Stomach (tissue), 4 donors: ENCODE data around the gene LRSAM1.

Experiments used
- CTCF ChIP-seq, 7 experiments: fragments of 450-650 bp in 4 of 7; fragments of 200-600 bp in 3 of 7; sonication (generic) in 3 of 7; IDR thresholded peaks; one replicate each; pipeline ENCODE4 v1.5.1; 2016 to 2019; ENCODE audit warnings: antibody characterized with exemption in 7 of 7, control low read depth in 2 of 7, mild to moderate bottlenecking in 1 of 7
- EP300 ChIP-seq: sonication (generic); formaldehyde crosslinking; IDR thresholded peaks from one replicate; pipeline ENCODE4 v1.6.1; 2017; ENCODE audit warnings: antibody characterized with exemption
- POLR2A ChIP-seq, 4 donors: fragments of 450-650 bp; IDR thresholded peaks; one replicate each; pipeline ENCODE4 v1.6.1; 2016; ENCODE audit warnings: antibody characterized with exemption in 4 of 4, control low read depth in 2 of 4, mild to moderate bottlenecking in 1 of 4, moderate library complexity in 1 of 4

- TF ChIP-seq CTCF (IDR thresholded peaks at IDR 0.05), result no peak
- TF ChIP-seq EP300, result no peak
- no peak for TF ChIP-seq POLR2A (IDR thresholded peaks at IDR 0.05)
Observed at GRCh38 chr9:127422787-127423186, 28.5 kb upstream of the LRSAM1 start.
